Globus pallidus (tissue), 1 donor: ENCODE results near the gene FSD1L.

Experiments used
- DNase-seq: peaks from one replicate; pipeline ENCODE4 v3.0.0-alpha.2; 2015; ENCODE audit warnings: low spot score

The FSD1L gene

DNA sequence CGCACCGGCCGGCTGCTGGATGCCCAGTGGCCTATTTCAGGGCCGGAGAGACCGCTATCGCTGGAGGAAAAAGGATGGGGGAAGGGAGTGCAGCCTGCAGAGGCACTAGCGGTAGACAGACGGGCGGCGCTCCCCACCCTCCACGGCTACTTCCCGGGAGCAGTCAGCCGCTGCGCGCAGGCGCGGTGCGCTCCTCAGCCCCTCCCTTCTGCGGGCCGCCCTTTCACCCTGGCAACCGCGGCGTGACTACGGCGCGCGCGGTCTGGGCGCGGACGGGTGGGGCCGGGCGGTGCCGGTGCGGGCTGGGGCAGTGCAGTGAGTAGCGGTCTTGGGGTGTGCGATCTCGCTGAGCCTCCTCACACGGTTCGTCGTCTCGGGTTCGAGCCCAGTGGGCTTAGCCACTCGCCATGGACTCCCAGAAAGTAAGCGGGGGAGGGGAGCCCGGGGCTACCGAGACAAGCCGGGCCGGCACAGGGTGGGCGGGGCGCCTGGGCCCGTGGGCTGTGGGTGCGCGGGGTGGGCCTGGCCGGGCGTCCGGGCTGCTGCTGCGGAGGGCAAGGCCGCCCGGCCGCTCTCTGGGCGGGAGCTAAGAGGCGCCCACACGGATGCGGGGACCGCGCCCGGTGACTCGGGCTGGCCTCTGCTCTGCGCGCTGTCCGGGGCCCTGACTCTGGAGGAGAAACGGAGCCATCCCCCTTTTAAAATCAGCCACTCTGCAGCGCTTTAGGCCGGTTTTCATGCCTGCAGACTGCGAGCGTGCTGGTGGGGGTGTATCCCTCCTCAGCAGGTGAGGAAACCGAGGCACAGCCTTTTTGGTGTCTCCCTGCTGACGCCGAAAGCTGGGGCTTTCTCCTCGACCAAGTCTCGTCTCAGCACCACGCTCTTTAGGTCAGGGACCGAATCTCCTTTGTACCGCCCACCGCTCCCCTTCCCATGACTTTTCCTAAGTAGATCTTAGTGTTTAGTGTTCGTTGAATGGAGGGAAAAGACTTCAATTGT is at the start of gene FSD1L:
FSD1L (plus strand) TSS at position 221 of the 999 bp plus-strand sequence; CDS start at position 408, 187 bp downstream.
- peak; percentile 93 for DNase-seq

DNA sequence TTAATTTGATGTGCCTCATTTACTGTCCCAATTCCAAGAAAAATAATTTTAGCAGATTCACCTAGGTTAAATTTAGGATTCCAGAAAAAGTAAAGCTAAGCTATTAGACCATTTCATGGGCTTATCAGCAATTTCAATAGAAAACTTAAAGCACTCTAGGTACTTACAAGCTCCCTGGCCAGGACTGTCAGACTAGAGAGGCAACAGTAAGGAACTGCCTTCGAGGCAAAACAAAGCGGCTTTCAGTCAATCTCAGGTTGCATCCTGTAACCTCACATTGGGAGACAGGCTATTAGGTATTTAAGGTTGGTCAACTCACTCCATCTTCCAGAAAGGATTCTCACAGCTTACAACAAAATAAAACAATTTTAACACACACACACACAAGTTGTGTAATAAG is 48.7 kb upstream of the FSD1L start:
- no peak for DNase-seq

DNA sequence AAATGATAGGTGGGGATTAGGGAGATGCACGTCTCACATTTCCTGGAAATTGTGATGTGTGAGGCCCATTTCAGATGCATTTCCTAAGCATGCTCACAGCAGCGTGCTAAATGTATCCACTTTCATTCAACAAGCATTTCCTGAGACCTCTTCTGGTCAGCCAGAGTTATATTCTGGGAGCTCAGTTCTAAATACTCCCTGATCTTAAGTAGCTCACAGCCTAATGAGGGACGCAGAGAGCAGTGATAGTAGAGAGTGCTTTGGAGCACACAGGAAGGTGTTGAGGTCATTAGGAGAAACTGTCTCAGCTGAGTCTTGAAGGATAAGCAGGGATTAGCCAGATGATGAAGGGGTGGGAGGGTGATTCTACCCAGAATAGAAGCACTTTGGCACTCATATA is 46.2 kb upstream of the FSD1L start:
- no peak for DNase-seq

DNA sequence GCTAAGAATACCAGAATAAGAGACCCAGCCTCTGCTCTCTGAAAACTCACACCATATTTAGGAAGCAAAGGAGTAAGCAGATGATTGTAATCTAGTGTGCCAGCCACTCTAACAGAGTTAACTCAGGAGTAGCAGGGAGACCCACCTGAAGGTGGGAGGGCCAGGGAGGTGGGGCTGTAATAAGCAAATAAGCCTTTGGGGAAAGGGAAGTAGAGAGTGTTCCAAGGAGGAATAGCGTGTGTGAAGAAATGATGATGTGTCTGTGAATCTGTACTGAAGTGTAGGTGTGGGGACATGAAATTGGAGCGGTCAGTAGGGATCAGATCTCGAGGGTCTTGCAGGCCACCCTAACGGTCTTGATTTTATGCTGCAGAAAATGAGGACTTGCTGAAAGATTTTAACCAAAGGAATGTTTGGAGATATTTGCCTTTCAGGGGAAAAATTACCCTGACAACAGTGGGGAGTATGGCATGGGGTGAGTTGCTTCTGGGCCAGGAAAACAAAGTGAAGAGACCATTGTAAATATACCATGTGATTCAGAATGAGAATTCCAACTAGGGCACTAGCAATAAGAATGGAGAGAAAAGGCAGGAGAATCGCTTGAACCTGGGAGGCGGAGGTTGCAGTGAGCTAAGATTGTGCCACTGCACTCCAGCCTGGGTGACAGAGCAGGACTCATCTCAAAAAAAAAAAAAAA is 44.1 kb upstream of the FSD1L start:
- no peak for DNase-seq

DNA sequence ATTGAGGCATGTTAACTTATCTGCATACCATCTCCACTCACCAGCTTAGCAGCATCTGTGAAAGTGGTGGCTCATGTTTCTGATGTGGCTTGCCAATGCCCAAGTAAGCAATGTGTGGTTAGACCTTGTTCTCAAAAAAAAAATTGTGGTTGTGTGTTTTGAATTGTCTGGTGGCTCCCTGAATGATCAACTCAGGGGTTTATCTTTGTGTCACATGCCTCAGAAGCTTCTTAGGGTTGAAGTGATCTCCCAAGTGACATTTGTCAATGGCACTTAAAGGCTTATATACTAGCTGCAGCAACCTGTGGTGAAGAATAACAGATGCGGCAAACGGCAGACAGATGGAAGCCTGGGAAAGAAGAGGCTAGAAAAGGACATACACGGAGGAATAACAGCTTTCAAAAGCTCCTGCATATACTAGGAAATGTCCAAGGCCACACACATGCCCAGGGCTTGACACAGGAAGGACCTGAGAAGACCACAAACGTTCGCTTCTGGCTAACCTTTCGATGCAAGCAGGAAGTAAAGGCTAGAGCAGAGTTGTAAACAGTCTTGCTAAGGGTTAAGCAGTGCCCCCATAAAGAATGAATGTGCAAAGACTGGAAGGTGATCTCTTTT is 42.2 kb upstream of the FSD1L start:
- DNase-seq: no peak

DNA sequence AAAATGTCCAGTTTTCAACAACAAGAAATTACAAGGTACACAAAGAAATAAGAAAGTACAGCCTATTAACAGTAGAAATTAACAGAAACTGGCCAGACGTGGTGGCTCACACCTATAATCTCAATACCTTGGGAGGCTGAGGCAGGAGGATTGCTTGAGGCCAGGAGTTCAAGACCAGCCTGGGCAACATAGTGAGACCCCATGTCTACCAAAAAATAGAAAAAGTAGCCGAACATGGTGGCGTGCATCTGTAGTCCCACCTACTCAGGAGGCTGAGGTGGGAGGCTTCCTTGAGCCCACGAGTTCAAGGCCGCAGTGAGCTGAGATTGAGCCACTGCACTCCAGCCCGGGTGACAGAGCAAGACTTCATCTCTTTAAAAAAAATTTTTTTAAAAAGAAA is 41.5 kb upstream of the FSD1L start:
- no peak for DNase-seq

DNA sequence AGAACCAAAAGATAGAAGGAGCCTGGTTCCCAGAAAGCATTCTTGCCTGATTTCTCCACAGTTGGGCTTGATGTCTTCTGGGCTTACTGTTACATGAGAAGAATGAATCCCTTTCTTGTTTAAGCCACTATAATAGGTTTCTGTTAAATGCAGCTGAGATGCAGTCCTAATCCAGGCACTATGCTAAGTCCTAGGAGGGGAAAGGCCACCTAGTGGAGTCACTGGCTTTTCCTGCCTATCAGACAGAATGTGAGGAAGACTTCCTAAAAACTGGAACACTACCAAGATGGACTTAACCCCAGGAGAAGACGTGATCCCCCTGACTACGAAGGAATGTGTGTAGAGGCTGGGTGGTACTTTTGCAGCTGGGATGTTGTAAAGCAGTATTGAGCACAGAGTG is 34.3 kb upstream of the FSD1L start:
- peak; percentile 64 for DNase-seq

DNA sequence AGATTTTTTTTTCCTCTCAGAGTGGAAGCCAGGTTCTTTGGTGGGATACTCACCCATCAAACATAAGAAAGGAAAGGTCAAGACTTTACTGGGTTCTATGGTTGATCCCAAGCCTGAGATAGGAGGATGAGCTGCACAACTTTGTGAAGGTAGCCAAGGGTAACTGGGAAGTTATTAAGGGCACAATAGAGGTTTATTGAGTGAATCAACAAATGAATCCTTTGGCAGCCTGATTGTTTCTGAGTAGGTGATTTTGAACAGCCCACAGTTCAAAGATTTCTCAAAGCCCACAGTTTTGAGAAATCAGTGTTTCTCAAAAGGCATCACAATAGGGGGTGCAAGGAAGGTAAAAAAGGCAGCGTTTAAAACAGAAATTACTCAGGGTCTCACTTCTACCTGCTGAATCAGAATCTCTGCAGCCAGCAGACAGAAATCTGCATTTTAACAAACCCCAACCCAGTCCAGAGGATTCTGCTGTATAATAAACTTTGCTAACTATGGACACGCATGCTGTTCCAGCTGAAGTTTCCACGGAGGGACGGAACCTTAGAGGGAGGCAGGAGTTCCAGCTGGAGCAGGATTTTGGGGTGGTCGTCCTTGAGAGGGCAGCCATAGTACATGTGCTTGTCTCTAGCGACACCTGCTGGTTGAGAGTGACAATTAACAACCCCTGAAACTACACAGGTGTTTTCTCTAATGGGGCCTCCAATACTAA is 32.7 kb upstream of the FSD1L start:
- no peak for DNase-seq

DNA sequence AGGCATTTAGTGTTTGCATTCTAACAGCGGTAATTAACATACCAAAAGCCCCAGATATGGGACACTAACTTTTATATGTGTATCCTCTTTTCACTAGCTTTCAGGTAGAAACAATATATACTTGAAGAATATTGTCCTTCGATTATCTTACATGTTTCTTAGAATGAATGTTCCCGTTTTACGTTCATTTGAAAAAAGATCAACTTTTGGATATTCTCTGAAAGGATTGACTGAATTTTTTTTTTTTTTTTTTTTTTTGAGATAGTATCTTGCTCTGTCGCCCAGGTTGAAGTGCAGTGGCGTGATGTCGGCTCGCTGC is 32.2 kb upstream of the FSD1L start:
- no peak for DNase-seq

DNA sequence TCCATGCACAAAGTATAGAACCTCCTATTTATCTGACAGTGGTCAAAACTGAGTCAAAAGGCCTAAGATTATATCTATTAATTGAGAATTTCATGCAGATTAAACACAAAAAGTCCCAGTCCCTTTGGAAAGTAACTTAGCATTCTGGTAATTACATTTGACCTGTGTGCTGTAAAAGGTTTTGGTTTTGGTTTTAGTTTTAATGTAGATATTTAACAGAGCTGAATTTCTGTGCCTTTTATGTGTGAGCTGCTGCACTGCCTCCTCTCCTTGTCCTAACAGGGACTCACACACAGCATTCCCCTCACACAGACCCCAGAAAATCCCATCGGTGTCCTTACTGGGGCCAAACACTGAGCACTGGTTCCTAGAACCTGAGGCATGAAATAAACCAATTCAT is 31.0 kb upstream of the FSD1L start:
- DNase-seq: no peak

DNA sequence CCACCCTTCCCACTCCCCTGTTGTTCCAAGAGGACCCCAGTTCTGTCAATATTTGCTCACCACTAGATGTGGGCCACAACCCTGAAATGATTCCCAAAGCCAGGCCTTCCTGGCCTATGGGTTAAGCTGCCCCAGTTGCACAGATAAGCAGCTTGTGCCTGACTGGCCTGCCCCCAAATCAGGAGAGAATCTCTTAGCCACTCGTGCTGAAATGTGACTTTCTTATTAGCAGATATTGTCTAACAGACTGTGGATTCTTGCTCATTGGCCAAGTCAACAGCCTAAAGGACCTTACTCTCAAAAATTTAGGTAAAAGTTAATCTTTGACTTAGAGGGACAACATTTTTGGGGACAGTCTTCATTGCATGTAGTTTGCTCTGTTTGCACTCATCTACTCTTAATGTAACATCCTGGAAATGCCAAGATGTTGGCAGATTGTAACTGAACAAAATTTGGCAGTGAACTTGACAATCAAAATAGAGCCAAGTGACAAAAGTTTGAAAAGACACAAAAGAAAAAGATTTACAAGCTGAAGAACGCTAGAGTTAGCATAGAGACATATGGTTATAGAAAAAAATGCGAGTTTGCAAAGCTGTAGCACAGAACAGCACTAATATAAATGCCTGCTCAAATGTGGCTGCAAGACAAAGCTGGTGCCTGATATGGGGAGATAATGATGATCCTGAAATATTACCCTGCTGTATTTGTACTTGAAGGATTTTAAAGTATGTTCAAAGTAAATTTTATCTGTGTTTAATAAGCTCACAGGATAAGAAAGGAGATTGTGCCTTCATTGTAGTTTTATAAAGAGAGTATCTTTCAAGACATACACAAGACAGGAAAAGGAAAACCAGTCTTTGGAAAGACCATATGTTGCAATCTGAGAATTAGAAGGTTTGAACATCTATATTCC is 29.0 kb upstream of the FSD1L start:
- no peak for DNase-seq

DNA sequence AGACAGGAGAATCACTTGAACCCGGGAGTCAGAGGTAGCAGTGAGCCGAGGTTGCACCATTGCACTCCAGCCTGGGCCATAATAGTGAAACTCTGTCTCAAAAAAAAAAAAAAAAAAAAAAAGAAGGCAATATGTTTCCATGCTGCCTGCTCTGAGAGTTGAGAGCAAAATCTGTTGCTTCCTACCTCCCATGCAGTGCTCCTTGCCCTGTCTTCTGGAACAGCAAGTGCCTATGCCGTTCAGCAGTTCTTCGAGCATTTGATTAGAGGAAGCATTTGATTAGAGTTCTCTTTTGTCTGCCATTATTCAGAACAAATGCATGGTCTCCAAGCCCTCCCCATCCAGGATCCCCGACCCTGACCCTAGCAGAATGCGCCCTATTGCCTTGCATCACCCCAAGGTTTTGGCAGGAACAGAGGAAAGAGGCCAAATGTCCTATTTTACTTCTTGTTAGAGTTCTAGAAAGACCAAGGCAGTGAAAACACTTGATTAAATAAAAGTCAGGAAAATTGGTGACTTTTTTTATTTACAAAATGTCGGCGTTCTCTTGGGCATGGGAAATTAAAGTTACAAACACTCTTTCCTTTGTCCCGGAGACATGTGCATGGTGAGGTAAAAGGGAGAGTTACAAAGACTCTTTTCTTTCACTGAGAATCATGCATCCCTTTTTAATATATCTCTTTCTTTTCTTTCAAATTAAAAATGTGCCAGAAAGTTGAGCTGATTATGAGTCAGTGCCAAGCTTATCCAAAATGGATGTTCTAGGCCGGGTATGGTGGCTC is 27.8 kb upstream of the FSD1L start:
- no peak for DNase-seq

DNA sequence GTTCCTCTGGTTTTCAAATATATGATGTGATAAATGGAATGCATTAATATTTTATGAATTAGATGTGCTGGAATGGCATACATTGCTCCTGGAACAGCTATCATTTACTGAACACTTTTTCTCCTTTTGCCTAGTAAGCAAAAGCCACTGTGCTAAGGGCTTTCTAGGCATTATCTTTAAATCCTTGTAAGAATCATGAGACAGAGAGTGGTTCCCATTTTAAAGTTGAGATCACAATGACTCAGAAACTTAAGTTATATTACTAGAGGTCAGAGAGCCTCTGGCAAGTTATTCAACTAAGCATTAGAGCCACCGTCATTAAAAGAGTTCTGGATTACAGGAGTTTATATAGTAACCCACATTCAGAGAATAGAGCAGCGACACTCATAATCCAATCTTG is 26.7 kb upstream of the FSD1L start:
- no peak for DNase-seq

DNA sequence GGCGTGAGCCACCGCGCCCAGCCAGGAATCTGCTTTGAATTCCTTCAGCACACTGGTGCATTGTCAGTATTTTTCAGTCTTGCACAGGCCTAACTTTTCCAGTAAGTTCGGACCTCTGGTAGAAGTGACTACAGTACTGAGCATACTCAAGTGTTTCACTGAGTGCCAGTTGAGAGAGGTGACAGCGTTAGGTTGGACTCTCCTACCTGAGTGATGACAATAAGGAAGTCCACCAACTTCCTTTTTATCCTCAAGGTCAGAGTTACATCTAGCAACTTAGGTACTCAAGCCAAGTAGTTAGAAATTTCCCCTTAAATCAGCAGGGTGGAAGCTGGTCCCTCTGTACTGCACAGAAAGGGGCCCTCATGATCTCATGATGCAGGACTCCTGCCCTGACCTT is 26.0 kb upstream of the FSD1L start:
- no peak for DNase-seq

DNA sequence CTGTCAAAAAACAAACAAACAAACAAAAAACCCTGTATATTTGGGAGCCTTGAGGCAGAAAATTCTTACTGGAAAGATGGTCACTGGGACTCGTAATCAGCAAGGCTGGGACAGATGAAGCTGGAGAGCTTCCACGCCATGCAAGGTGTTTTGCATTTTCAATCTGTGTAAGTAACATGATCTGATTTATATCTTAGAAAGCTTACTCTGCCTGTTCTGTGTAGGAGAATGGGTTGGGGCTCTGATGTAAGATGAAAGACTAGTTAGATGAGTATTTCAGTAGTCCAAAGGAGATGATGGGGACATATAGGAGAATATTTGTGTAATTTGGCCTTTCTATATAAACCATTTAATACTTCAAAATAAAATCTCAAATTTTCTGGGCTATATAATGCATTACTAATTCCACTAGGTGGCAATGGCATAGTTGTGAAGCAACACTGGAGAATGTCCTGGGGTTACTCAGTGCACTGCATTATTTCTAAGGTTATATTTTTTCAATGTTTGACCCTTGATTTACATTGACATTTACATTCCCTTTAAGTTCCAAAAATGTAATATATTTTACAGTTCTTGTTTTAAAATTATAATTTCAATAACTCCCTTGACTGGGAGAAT is 21.9 kb upstream of the FSD1L start:
- DNase-seq: no peak

DNA sequence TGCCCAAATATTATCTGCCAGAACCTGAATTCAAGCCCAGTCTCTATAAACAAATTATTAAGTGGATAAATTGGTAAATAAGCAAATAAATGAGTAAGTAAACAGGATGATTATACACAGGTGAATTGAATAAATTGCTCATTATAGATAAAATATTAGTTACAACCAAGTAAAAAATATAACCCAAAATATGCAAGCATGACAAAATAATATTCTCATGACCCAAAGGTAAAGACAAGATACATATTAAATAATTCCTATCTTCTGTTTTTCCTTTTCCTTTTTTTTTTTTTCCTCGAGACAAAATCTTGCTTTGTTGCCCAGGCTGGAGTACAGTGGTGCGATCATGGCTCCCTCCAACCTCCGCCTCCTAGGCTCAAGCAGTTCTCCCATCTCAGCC is 21.2 kb upstream of the FSD1L start:
- no peak for DNase-seq

DNA sequence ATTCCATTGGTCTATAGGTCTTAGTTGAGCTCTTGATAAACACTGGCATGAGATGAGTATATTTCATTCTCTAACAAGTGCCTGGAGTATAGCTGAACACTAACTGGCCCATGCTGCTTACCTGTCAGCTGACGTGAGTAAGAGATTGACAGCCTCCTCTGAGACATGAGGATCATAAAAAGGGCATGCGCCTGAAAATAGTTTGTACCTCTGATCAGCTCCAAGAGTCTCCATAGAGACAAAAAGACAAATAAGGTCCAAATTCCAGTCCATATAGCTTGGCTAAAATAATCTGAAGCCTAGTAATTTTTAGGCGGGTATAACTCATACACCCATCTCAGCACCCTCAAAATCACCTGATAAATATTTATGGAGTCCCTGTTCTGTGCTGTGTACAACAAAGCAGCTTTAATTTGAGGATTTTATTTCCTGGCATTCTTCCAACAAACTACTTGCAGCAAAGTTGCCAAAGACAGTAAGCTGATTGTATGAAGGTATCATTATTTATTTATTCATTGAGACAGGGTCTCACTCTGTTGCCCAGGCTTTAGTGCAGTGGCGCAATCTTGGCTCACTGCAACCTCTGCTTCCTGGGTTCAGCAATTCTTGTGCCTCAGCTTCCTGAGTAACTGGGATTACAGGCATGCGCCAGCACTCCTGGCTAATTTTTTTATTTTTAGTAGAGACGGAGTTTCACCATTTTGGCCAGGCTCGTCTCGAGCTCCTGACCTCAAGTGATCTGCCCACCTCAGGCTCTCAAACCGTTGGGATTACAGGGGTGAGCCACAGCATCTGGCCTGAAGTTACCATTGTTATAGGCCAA is 16.2 kb upstream of the FSD1L start:
- DNase-seq: no peak

DNA sequence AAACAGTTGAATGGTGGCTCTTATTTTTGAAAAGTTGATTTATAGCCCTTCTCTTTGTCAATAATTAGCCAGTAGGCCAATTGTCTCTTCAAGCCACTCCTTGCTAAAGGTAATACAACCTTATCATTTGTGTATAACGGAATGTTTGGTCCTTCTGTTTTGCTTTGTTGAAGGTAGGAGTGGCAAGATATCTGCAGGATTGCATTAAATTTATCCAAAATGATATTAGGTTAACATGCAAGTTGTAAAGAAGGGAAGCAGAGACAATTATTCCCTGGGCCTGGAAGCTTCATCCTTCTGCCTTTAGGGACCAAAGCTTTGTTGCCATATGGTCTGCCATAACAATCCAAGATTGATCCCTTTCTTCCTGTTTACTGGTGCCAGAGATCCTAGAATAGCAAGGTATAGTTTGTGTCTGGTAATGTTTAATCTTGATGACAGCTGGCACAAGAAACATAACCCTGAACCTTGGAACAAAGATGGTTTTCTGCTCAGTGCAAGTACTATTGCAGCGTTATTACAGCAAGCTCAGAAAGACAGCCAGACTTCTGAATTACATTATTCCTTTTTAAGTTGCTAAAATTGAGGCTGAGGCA is 15.5 kb upstream of the FSD1L start:
- DNase-seq: no peak

DNA sequence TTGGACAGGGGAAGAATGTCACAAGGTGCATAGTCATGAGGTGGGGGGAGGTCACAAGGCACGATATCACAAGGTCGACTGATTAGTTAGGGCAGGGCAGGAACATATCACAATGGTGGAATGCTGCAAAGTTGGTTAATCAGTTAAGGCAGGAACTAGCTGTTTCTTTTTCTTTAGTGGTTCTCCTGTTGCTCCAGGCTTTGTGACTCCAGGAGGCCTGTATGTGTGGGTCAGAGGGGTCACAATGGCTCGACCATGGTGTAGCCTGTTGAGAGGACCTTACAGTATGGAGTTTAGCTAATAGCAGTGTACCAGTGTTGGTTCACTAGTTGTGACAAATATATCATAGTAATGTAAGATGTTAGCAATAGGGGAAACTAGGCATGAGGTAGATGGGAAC is 12.4 kb upstream of the FSD1L start:
- no peak for DNase-seq
